Fibroblast of lung (primary cell): ENCODE data around the gene CNR1.

Experiments
- CTCF ChIP-seq, 2 donors: IDR thresholded peaks in 1 of 2; conservative IDR thresholded peaks in 1 of 2; 1 replicate in 1 of 2; 2 replicates in 1 of 2; pipeline ENCODE4 v1.5.1; 2011 to 2012; ENCODE audit warnings: low read length in 2 of 2, control low read depth in 1 of 2, inconsistent platforms in 1 of 2, low read depth in 1 of 2, mild to moderate bottlenecking in 1 of 2
- EZH2 ChIP-seq: IDR thresholded peaks from 2 replicates; pipeline ENCODE4 v1.5.1; 2012; ENCODE audit warnings: low read length, control low read depth, mild to moderate bottlenecking; ENCODE audit errors: missing control alignments

GRCh38 chr6:88105741-88106340 lies 60.3 kb downstream of the CNR1 start:
- TF ChIP-seq CTCF (conservative IDR thresholded peaks at IDR 0.05 in 1 of 2, IDR thresholded peaks at IDR 0.05 in 1 of 2; ENCODE audit: low read depth in 1 of 2, low read length in 2 of 2) (no peak), EZH2 (no peak)
